Activated CD8-positive, alpha-beta memory T cell treated with anti-CD3 and anti-CD28 coated beads for 36 hours (primary cell): ENCODE results near the gene FBN1. TPM values are rescaled to one million over a fixed set of nuclear protein-coding genes. Genes with fewer than 3 reads are reported as not detected.

Source experiments
- CTCF ChIA-PET: fragments of 350-600 bp; sonication (Branson Sonifier 250); formaldehyde crosslinking; loops from one replicate; lab custom pipeline; 2021; ENCODE audit warnings: antibody characterized with exemption; lab: Charles Lee
- POLR2A ChIA-PET: fragments of 350-600 bp; sonication (Branson Sonifier 250); formaldehyde crosslinking; loops from one replicate; lab custom pipeline; 2021; ENCODE audit warnings: antibody characterized with exemption; lab: Charles Lee
- total RNA-seq, 2 experiments: library from RNA; stranded (reverse); gene quantifications; one replicate each; pipeline ENCODE4 v1.2.3, GENCODE V29; 2021

Gene FBN1
- total RNA-seq, 2 experiments from 2014 or later, result 0.13 to 0.40 TPM

DNA sequence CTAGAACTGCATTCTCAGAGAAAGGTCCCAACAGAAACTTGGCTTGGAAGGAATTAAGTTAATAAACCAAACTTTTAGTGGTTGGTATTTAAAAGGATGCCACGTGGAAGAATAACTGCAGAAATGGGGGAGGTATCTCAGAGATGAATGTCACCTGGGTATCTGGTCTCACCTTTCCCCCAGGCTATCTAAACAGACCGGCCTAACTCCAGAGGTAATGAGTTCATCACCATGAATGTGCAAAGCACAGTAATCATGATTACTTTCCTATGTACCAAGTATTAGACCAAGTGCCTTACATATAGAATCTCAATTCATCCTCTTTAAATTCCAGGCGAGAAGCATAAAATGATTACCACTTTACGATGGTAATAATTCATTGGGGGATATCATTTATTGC, 80.8 kb downstream of the FBN1 start:
- CTCF ChIA-PET, result no interaction called here
- POLR2A ChIA-PET, result no interaction called here

DNA sequence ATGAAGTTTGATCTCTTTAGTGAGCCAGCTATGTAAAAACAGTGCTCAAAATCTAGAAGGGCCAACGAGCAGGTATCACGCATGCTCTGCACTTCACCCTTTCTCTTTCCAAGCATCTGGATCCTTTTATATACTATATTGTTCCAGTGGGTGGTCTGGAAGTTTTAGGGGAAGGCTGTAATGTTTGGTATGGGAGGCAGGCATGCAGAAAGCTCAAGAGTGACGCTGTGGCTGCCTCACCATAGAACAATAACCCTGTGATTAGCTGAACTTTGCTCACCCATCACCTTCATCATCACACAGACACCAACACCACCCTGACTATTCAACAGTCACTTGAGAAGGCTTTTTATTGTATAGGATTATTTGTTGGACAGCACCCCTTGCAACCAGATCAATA, 81.6 kb downstream of the FBN1 start:
- POLR2A ChIA-PET, result no interaction called here
- CTCF ChIA-PET, result no interaction called here

DNA sequence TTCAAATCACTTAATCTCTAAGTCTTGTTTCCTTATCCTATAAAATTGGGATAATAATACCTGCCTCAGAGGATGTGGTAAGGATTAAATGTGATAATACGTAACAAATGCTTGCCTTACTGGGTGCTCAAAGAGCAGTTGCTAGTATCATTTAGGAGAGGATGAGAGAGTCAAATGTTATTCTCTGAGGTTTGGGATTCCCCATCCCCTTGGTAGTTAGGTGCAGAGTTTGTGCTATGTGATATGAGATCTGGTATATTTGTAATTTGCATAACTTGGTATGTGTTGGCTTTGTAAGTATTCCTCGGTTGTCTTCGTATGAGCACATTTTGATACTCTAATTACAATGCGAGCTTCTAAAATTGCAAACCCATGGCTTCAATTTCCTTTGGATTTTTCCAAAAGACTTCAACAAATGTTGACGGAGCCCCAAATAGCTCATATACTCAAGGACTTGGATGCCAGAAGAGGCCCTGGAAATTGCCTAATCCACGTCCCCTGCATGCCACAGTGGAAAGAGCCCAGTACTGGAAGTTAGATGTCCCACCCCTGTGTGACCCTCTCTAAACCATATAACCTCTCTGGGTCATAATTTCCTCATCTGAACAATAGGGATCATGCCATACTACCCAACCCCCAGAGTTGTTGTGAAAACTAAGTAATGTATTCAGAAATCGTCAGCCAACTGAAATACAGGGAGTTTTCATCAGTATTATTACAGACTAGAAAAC, 85.0 kb downstream of the FBN1 start:
- POLR2A ChIA-PET, result no interaction called here
- CTCF ChIA-PET, result no interaction called here

DNA sequence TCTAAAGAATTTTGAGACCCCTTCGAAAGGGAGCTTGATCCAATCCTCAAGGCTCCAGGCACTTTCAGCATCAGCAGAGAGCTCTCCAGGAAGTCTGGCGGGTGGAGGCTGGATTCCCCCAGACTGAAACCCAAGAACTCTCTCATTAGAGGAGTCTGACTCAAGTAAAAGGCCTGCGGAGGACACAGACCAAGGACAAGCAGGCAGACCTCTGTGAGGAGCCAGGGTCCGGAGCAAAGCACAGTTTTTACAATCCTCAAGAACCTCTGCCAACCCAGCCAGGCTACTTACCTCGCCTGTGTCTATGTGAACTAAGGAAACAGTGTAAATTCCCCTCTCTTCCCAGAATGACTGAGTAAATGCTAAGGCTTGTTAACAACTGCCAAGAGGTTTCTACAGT, 86.2 kb downstream of the FBN1 start:
- ChIA-PET CTCF (no interaction called here), POLR2A (no interaction called here)

DNA sequence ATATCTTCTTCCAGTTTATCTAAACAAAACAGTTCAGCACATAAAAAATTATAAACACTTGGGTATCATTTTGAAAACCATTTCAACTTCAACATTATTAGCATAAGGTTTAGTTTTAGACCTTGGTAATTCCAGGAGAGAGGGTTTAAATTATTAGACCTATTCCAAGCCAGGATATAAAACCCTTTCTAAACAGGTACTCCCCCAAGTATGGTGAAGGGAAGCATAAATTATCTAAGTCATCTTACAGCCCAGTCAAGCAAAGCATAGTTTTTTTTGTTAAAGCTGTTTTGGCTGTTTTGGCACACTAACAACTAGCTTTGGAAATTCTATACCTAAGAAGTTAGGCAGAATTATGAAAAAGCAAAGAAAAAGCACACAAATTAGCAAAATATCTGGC, 87.3 kb downstream of the FBN1 start:
- POLR2A ChIA-PET, result no interaction called here
- CTCF ChIA-PET, result no interaction called here

DNA sequence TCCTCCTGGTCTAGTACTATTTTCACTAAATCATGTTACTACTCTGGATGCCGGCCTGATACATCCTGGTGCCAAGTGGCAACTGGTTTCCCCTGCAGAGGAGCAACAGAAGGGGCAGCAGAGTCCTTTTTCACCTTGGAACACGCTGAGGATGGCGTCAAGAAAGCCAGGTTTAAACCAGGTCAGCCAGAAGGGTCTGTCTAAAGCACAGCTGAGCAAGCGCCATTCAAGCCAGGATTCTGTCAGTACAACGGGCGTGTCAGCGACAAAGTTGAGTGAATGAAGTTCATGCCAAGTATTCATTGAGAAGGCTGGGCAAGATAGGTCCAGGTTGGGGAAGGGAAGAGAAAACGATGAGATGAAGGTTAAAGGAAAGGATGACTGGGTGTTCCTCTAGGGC, 88.2 kb downstream of the FBN1 start:
- CTCF ChIA-PET, result no interaction called here
- POLR2A ChIA-PET, result no interaction called here

DNA sequence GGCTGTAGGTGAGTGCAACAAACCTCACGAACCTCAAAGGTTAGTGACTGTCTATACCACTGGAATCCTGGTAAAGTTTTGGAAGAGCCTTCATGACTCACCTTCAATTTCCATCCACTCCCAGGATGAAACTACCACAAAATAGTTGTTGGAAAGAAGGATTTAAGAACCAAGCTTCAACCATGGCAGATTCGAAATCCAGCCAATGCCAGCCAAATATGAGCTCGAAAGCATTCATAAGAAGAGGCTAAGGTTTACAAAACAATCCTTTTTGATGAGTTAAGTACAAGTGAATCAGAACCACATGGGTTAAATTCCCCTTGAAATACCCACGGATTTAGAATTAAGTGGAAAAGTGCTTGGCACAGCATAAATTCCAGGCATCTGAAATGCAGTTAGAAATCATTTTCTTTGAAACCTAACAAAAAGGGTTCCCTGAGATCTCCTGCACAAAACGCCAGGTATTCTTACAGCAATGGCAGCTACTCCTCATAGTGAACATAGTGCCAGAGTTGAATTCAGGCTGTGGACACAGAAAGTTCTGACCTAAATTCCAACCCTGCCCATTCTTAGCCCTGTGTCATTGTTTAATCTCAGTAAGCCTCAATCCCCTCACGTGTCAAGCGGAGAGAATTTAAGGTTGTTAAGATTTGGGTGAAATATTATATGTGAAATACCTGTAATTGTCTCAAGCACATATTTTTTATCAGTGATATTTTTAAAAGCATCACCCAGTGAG, 89.2 kb downstream of the FBN1 start:
- CTCF ChIA-PET, result no interaction called here
- POLR2A ChIA-PET, result no interaction called here

DNA sequence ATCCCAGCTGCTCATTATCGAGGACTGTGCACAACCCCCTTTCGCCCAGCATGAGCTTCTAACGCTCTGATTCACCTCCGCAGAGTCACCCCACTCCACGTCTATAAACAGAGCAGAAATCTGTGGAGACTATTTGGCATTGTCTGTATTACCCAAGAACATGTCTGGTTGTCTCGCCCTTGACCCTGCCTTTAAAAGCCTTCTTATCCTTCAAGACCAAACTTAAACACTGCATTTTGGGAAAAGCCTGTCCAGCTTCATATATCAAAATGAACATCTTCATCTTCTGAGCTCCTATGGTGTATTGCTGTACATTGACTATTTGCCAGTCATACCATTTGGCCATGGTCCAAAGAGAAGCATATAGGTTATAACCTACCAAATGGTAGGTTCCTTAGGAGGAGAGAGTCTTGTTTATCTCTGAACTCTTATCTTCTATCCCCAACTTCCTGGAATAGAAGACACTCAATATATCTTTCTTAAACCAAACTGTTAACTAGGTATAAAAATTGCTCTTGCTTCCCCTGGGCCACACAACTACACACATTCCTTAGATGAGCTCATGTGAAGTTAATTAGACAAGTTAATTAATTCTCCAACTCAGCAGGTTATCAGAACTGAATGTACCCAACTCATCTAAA, 90.1 kb downstream of the FBN1 start:
- POLR2A ChIA-PET, result no interaction called here
- CTCF ChIA-PET, result no interaction called here

DNA sequence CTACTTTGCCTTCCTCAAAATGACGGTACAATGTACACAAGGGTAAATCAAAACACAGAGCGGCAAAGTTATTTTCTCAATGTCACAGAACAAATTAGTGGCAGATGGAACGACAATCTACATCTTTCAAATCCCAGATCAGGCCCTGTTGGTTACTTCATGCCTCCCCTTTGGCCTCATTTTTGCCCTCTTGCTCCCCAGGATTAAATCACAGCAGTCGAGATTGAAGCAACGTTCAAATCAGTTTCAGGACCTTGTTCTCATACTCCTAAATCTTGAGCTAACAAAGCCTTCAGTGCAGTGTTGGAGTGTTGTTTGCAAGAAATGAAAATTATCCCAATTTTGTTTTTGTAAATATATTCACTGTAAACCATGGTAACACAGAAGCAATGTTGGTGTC, 91.4 kb downstream of the FBN1 start:
- CTCF ChIA-PET, result no interaction called here
- POLR2A ChIA-PET, result no interaction called here

DNA sequence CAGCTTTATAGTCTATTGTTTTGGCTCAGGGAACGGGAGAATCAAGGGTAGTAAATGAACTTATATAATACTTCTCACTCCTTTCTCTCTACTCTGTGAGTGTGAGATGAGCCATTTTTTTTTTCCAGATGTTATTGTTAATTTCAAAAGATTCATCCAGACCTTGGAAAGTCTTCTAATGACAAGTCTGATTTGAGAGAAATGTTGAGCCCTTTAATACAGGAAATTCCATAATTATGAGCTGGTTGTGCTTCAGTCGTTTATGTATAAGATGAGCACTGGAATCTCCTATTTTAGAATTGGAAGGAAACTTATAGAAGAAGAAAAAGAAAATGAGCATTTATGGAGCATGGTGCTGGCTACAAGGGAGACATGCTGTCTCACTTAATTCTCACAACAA, 92.0 kb downstream of the FBN1 start:
- ChIA-PET POLR2A (no interaction called here), CTCF (no interaction called here)

DNA sequence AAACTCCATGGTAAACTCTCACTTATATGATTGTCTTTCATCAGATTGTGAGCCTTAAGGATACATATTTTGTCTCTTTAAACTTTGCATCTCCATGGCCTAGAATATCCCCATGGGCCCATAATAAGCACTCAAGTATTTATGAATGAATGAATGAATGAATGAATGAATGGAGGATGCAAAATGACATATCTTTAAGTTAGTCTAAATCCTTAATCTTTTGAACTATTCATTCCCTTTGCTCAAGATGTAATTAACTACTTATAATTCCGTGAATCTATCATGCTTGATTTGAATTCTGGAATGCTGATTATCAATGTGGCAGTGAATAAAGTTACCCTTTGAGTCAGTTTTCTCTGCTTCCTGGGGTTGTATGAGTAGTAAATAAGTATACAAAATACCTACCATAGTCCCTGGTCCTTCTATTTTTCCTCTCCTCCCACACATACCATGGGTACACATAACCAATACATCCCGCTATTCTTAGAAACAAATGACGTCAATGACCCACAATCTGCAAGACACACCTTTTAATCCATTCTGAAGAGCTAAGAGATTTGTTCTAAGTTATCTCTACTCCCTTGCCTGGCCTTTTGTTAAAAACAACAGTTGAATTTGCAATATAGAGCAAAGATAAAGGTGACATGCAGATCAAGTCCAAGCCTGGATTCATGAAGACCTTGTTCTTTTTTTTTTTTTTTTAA, 94.5 kb downstream of the FBN1 start:
- POLR2A ChIA-PET, result no interaction called here
- CTCF ChIA-PET, result no interaction called here

DNA sequence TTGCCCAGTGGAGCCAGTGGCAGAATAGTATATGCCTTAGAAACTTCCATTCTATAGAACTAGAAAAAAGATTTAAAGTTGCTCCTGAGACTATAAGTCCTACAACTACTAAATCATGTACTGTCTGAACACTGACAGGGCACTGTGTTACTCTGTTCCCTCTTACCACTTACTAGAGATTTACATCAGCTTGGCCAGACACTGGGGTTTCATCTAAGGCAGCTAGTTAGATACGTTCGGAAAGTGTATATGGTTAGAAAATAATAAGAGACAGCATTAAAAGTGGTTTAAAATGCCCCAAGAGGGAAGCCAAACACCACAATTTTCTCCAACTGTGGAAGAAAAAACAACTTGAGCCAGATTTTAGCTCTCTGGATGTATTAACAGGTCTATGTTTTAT, 97.1 kb downstream of the FBN1 start:
- ChIA-PET POLR2A (no interaction called here), CTCF (no interaction called here)

DNA sequence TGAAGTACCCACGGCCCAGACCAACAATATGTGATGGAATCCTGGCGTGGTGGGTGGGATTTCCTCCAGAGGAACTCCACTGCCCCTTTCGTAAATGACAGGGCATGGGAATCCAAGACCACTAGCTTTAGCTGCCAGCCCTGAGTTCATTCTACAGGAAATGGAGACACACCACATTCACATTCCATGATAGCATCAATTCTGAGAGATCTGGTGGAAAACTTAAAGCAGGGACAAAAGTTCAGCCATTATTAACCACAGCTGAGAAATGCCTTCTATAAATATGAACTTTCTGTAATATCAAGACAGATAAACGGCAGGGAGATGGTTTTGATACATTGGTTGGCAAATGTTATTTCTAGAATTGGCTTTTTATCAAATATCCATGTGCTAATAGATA, 98.2 kb downstream of the FBN1 start:
- ChIA-PET CTCF (no interaction called here), POLR2A (no interaction called here)

DNA sequence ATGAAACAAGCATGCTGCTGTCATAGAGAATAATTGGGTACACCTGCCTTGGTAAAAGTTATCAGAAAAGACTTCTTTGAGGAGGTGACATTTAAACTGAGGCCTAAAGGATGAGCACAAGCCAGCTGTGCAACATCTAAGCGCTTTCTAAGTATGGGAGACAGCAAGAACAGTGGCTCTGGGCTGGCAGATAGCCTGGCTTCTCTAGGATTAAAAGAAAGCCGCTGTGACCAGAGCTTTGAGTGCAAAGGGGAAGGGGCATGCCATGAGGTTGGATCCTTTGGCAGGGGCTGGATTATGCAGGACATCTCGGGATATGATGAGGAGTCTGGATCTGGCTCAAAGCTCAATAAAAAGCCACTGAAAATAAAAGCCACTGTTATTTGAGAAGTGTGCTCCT, 99.2 kb downstream of the FBN1 start:
- CTCF ChIA-PET, result no interaction called here
- POLR2A ChIA-PET, result no interaction called here

DNA sequence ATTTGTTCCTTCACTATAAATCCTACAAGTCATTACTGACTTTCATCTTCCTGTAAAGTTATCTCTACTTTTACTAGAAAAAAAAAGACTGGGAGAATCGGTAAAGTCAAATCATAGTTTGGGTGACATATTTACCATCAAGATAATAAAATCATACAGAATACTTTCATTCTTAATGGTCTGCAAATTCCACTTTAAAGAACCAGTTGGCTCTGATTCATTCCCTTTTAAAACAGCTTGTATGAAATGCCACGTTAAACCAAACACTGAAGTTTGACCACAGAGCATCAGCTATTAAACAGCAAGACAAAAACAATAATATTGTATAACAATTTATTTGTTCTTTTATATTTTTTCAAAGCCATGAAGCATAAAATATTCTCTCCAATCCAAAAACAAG, 100.7 kb downstream of the FBN1 start:
- POLR2A ChIA-PET, result no interaction called here
- CTCF ChIA-PET, result no interaction called here

DNA sequence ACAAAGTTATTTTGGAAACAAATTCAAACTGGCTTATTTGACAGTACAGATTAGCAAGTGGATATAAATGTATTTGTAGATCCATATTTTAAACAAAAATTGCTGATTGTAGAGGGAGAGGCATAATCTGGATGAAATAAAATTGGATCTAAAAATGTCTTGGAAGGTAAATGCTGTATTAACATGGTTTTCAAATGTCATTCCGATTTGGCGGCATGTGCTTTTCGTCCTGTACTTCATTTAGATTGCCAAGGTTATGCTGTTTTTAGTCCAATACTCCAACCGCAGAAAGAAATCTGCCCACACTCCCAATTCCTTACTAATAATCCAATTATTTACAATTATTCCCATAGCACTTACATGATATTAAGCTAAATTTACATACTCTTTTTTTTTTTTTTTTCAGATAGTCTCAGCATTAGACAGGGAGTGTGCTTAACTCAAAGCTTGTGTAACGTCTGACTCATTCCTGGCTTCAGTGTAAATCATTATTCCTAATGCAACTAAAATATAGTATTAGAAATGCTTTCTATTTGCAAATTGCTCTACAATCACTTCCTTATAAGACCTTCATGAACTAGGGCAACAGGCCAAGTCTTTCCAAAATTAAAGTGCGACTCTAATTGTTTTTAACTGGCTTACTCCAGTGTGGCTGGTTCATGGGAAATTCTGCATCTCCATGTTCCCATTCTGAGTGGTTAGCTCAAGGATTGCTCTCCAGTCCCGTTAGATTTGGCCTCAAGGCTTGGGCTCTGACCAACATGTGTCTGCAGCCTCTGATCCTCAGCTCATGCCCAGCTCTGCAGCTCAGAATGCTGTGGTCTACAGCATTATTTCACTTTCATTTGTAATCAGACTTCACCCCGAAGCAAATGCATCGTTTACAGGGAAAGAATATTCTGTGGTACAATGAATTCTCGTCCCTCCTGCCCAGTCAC, 103.9 kb downstream of the FBN1 start:
- POLR2A ChIA-PET, result no interaction called here
- CTCF ChIA-PET, result no interaction called here

DNA sequence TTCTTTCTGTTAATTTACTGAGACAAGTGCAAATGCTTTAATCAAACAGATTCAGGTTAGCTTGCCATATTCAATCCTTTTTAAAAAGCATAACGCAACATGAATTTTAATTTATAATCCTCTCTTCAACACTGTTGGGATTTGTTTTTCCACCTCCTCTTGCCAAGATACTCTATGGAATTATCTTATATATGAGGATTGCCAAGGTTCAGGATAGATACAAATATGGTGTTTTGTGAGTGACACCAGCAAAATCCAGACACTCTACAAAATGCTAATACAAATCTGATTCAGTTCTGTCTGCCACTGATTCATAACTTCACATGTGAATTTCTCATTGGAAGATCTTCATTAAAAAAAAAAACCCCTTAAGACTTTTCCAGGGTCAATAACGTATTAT, 104.8 kb downstream of the FBN1 start:
- ChIA-PET POLR2A (no interaction called here), CTCF (no interaction called here)

DNA sequence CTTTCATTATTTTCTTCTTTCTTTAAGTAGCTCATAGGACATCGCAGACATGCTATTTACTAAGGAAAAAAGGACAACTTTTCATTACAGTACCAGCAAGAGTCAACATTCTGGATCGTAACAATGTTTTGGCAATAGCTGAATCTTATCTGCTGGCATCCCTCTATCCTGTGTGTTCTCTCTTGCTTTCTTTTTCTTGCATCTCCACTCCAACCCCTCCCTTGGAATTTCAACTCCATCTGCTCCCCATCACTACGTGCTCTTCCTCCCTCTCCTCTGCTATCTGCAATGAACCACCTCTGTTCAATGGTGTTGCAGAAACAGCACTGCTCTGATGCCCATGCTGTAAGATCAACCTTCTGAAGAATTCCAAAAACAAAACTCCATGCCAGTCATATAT, 106.6 kb downstream of the FBN1 start:
- ChIA-PET POLR2A (no interaction called here), CTCF (no interaction called here)
